H1 (cell line): ENCODE measurements around the gene SPEM1. TPM values are rescaled to one million over a fixed set of nuclear protein-coding genes. Genes with fewer than 3 reads are reported as not detected.

Experiments
- CTCF ChIA-PET: fragments of 300-600 bp; sonication (Branson Sonifier 250); formaldehyde crosslinking; loops from one replicate; lab custom pipeline; 2021; ENCODE audit not compliant: partially characterized antibody; lab: Charles Lee
- POLR2A ChIA-PET: fragments of 300-600 bp; sonication (Branson Sonifier 250); formaldehyde crosslinking; loops from one replicate; lab custom pipeline; 2021; ENCODE audit warnings: inconsistent platforms; ENCODE audit not compliant: partially characterized antibody; lab: Charles Lee
- DNase-seq, 2 experiments: peaks; one replicate each; pipeline versions ENCODE4 v3.0.0 to v3.0.0-alpha.2; 2010 to 2022; ENCODE audit warnings: low spot score in 2 of 2, low read depth in 1 of 2, mixed read lengths in 1 of 2
- FAIRE-seq: peaks from 2 replicates; lab custom pipeline; 2011; peaks lifted over from hg19 to GRCh38; lab: Jason Lieb, UNC
- H2AFZ ChIP-seq: 2 replicates; pipeline ENCODE4 v1.8.1; 2012; ENCODE audit warnings: low read length, inconsistent platforms
- H2AK5ac ChIP-seq: 2 replicates; pipeline ENCODE4 v1.6.1; 2013; ENCODE audit warnings: low read depth, low read length
- H2BK120ac ChIP-seq: replicated peaks from 2 replicates; pipeline ENCODE3; 2013; ENCODE audit warnings: low read depth, low read length, inconsistent platforms
- H2BK12ac ChIP-seq: 2 replicates; pipeline ENCODE4 v1.6.1; 2013; ENCODE audit warnings: low read depth, low read length
- H2BK15ac ChIP-seq: 2 replicates; pipeline ENCODE4 v1.6.1; 2013; ENCODE audit warnings: low read length
- H2BK20ac ChIP-seq: 2 replicates; pipeline ENCODE4 v1.6.1; 2013; ENCODE audit warnings: low read length
- H2BK5ac ChIP-seq: 2 replicates; pipeline ENCODE4 v1.6.1; 2013; ENCODE audit warnings: low read depth, low read length
- H3K14ac ChIP-seq: 2 replicates; pipeline ENCODE4 v1.6.1; 2013; ENCODE audit warnings: inconsistent platforms; ENCODE audit not compliant: insufficient read length
- H3K18ac ChIP-seq: 2 replicates; pipeline ENCODE4 v1.6.1; 2013; ENCODE audit warnings: low read length; ENCODE audit errors: extremely low read depth
- H3K23ac ChIP-seq: 2 replicates; pipeline ENCODE4 v1.6.1; 2013; ENCODE audit warnings: inconsistent platforms; ENCODE audit not compliant: insufficient read length
- H3K23me2 ChIP-seq: 2 replicates; pipeline ENCODE4 v1.6.1; 2013; ENCODE audit warnings: low read depth, low read length
- H3K27ac ChIP-seq: 2 replicates; pipeline ENCODE4 v1.6.1; 2011; ENCODE audit warnings: low read depth, low read length, inconsistent platforms
- H3K27me3 ChIP-seq, 4 experiments: replicated peaks in 1 of 4; 1 replicate in 1 of 4; 2 replicates in 3 of 4; pipeline versions ENCODE4 v1.6.1 to v1.8.1; 2011 to 2013; ENCODE audit warnings: low read length in 3 of 4, mild to moderate bottlenecking in 3 of 4, inconsistent platforms in 2 of 4, mixed read lengths in 2 of 4, moderate library complexity in 1 of 4; ENCODE audit not compliant: control insufficient read depth in 3 of 4, insufficient read depth in 3 of 4; ENCODE audit errors: extremely low read depth in 1 of 4
- H3K36me3 ChIP-seq, 4 experiments: 2 replicates each; pipeline versions ENCODE4 v1.6.1 to v1.8.1; 2011 to 2013; ENCODE audit warnings: mild to moderate bottlenecking in 4 of 4, low read length in 3 of 4, moderate library complexity in 2 of 4, control low read depth in 1 of 4, inconsistent platforms in 1 of 4; ENCODE audit not compliant: insufficient read depth in 4 of 4, control insufficient read depth in 2 of 4
- H3K4ac ChIP-seq: replicated peaks from 2 replicates; pipeline ENCODE3; 2013; ENCODE audit warnings: low read length, low read depth, mixed read lengths, inconsistent platforms; ENCODE audit not compliant: insufficient read length
- H3K4me1 ChIP-seq, 4 experiments: replicated peaks in 1 of 4; 1 replicate in 1 of 4; 2 replicates in 3 of 4; pipeline versions ENCODE4 v1.6.1 to v1.8.1; 2011 to 2013; ENCODE audit warnings: low read length in 3 of 4, inconsistent platforms in 2 of 4, mixed read lengths in 1 of 4; ENCODE audit not compliant: insufficient read depth in 4 of 4, control insufficient read depth in 3 of 4
- H3K4me2 ChIP-seq, 2 experiments: 2 replicates each; pipeline versions ENCODE4 v1.6.1 to v1.8.1; 2011 to 2013; ENCODE audit warnings: low read depth in 2 of 2, low read length in 2 of 2, control low read depth in 1 of 2, inconsistent platforms in 1 of 2, mild to moderate bottlenecking in 1 of 2; ENCODE audit not compliant: insufficient read depth in 1 of 2
- H3K4me3 ChIP-seq, 4 experiments: fragments of 200-600, 300-600 bp in 1 of 4; sonication (generic), shearing (Covaris generic), sonication (Bioruptor Twin) in 1 of 4; 2 replicates each; pipeline versions ENCODE4 v1.5.1 to v1.8.1; 2011 to 2016; ENCODE audit warnings: low read length in 4 of 4, low read depth in 3 of 4, control low read depth in 2 of 4, inconsistent platforms in 2 of 4, mild to moderate bottlenecking in 2 of 4, mixed read lengths in 1 of 4, moderate library complexity in 1 of 4; ENCODE audit not compliant: insufficient read depth in 2 of 4; ENCODE audit errors: extremely low read depth in 1 of 4
- H3K56ac ChIP-seq: replicated peaks from 2 replicates; pipeline ENCODE3; 2013; ENCODE audit warnings: low read depth, mild to moderate bottlenecking, mixed read lengths, low read length, inconsistent platforms; ENCODE audit not compliant: insufficient read length
- H3K79me1 ChIP-seq: 2 replicates; pipeline ENCODE4 v1.6.1; 2013; ENCODE audit warnings: low read depth, low read length, control low read depth
- H3K79me2 ChIP-seq, 2 experiments: 2 replicates each; pipeline versions ENCODE4 v1.6.1 to v1.8.1; 2012 to 2013; ENCODE audit warnings: low read length in 2 of 2, mild to moderate bottlenecking in 2 of 2, inconsistent platforms in 1 of 2; ENCODE audit not compliant: insufficient read depth in 2 of 2, control insufficient read depth in 1 of 2
- H3K9ac ChIP-seq, 4 experiments: replicated peaks in 1 of 4; 1 replicate in 1 of 4; 2 replicates in 3 of 4; pipeline versions ENCODE4 v1.6.1 to v1.8.1; 2011 to 2013; ENCODE audit warnings: low read depth in 3 of 4, low read length in 3 of 4, control low read depth in 2 of 4, mild to moderate bottlenecking in 2 of 4, moderate library complexity in 2 of 4, inconsistent platforms in 1 of 4; ENCODE audit errors: extremely low read depth in 1 of 4
- H3K9me3 ChIP-seq, 2 experiments: 2 replicates each; pipeline versions ENCODE4 v1.6.1 to v1.8.1; 2012 to 2013; ENCODE audit warnings: mild to moderate bottlenecking in 2 of 2, moderate library complexity in 2 of 2, control low read depth in 1 of 2, inconsistent platforms in 1 of 2, low read depth in 1 of 2, low read length in 1 of 2, mixed read lengths in 1 of 2; ENCODE audit not compliant: insufficient read depth in 2 of 2
- H4K20me1 ChIP-seq, 2 experiments: replicated peaks in 1 of 2; 2 replicates each; pipeline versions ENCODE3 to v1.8.1; 2011 to 2013; ENCODE audit warnings: inconsistent platforms in 2 of 2, low read length in 2 of 2, mild to moderate bottlenecking in 1 of 2; ENCODE audit not compliant: insufficient read depth in 2 of 2, control insufficient read depth in 1 of 2
- H4K5ac ChIP-seq: 2 replicates; pipeline ENCODE4 v1.6.1; 2013; ENCODE audit warnings: low read length, low read depth, mixed read lengths, inconsistent platforms; ENCODE audit not compliant: insufficient read length
- H4K8ac ChIP-seq: 2 replicates; pipeline ENCODE4 v1.8.0; 2013; ENCODE audit warnings: mild to moderate bottlenecking, moderate library complexity, low read length, inconsistent platforms; ENCODE audit not compliant: insufficient read depth; ENCODE audit errors: extremely low read depth
- H4K91ac ChIP-seq: replicated peaks from 2 replicates; pipeline ENCODE3; 2013; ENCODE audit warnings: low read length, mixed read lengths, inconsistent platforms; ENCODE audit not compliant: insufficient read length
- BCL11A ChIP-seq, 2 experiments: IDR thresholded peaks; one replicate each; pipeline ENCODE4 v1.6.1; 2011; ENCODE audit warnings: low read depth in 2 of 2, low read length in 2 of 2, mild to moderate bottlenecking in 2 of 2
- CHD2 ChIP-seq: IDR thresholded peaks from 2 replicates; pipeline ENCODE4 v1.6.1; 2012; ENCODE audit warnings: low read length, improper control_type of control experiment
- CREB1 ChIP-seq: IDR thresholded peaks from 2 replicates; pipeline ENCODE4 v1.6.1; 2012; ENCODE audit warnings: inconsistent platforms
- CTBP2 ChIP-seq: IDR thresholded peaks from 2 replicates; pipeline ENCODE4 v1.7.0; 2011; ENCODE audit warnings: borderline replicate concordance, mild to moderate bottlenecking, moderate library complexity, mixed read lengths, low read length; ENCODE audit not compliant: insufficient read depth, insufficient read length
- EP300 ChIP-seq, 2 experiments: IDR thresholded peaks; 1 replicate in 1 of 2; 2 replicates in 1 of 2; pipeline ENCODE4 v1.6.1; 2011 to 2012; ENCODE audit warnings: low read depth in 2 of 2, low read length in 2 of 2, mild to moderate bottlenecking in 2 of 2, borderline replicate concordance in 1 of 2, inconsistent platforms in 1 of 2, moderate library complexity in 1 of 2
- KDM5A ChIP-seq: fragments of 200-600 bp; IDR thresholded peaks from 2 replicates; pipeline ENCODE4 v1.7.1; 2012; ENCODE audit warnings: mild to moderate bottlenecking, low read length, inconsistent platforms, mixed read lengths
- MAFK ChIP-seq: IDR thresholded peaks from 2 replicates; pipeline ENCODE4 v1.6.1; 2012; ENCODE audit warnings: low read depth, mild to moderate bottlenecking, improper control_type of control experiment, low read length
- RBBP5 ChIP-seq: IDR thresholded peaks from 2 replicates; pipeline ENCODE4 v1.7.1; 2012; ENCODE audit warnings: low read depth, mild to moderate bottlenecking, inconsistent platforms, low read length, moderate library complexity, borderline replicate concordance
- RNF2 ChIP-seq: fragments of 200-900, 300-1000 bp; sonication (generic); IDR thresholded peaks from 2 replicates; pipeline ENCODE4 v1.7.1; 2016; ENCODE audit warnings: borderline replicate concordance, low read depth, mild to moderate bottlenecking, antibody characterized with exemption, low read length; ENCODE audit not compliant: poor library complexity, severe bottlenecking; ENCODE audit errors: missing control alignments
- TAF7 ChIP-seq: optimal IDR thresholded peaks from 2 replicates; pipeline ENCODE3; 2011; ENCODE audit warnings: low read depth, mild to moderate bottlenecking, inconsistent platforms, low read length, moderate library complexity, borderline replicate concordance
- WGBS, 2 experiments: shearing (Covaris generic) in 1 of 2; methylation state at CpG; one replicate each; pipeline versions ENCODE4 v1.1.6 to v1.1.7; 2013 to 2015; ENCODE audit warnings: low lambda C conversion rate in 2 of 2, mixed read lengths in 2 of 2, inconsistent platforms in 1 of 2, low coverage in 1 of 2, missing lambda C conversion rate in 1 of 2; ENCODE audit not compliant: insufficient replicate concordance in 2 of 2, insufficient coverage in 1 of 2, insufficient read length in 1 of 2; ENCODE audit errors: extremely low coverage in 1 of 2, missing lambda C conversion rate in 1 of 2; 5-methylcytosine and 5-hydroxymethylcytosine counted together
- polyA plus RNA-seq, 7 experiments: library from polyadenylated mRNA; depleted of rRNA in 3 of 7; stranded (reverse) in 5 of 7; unstranded in 2 of 7; fragments of >200 nt in 5 of 7; fragments of 200-250 nt in 2 of 7; gene quantifications; 1 replicate in 5 of 7; 2 replicates in 1 of 7; 4 replicates in 1 of 7; pipeline versions ENCODE4 v1.2.1 to v1.2.3, GENCODE V29; 2011 to 2013; ENCODE audit warnings: missing spikeins in 2 of 7, mixed read lengths in 2 of 7
- total RNA-seq: library from RNA; stranded (reverse); fragmentation: NEBNext Ultra II Directional; extraction: Animal tissue kit (Norgen Biotek cat#: 25700); gene quantifications from 2 replicates; pipeline ENCODE4 v1.2.1, GENCODE V29; 2021

SPEM1 gene
- total and polyA plus RNA-seq, 2 of the 8 experiments (the other 6 are each of a cell fraction or from before 2014, with no cell fraction given), result not detected

GRCh38 chr17:7396147-7396546 lies 24.0 kb upstream of the SPEM1 start:
- Histone ChIP-seq H4K91ac (no peak overlapping the region), H3K27ac (no peak overlapping the region), H3K4me3 (no peak overlapping the region), H2BK120ac (no peak overlapping the region), H3K9ac (no peak overlapping the region), H3K56ac (no peak overlapping the region), H3K27me3 (no peaks in the 10 kb centered on the region), H2AK5ac (no peak overlapping the region), H3K23me2 (peaks cover 14% of the 10 kb centered on the region; the same call in 1 of the 2 replicates), H3K79me1 (no peaks in the 10 kb centered on the region; the same call in 1 of the 2 replicates), H2BK20ac (no peak overlapping the region), H2BK15ac (no peak overlapping the region), H3K4me1 (peaks cover 0 to 9% (median 3%) of the 10 kb centered on the region in 4 experiments; a peak in 4 of 7 replicates), H2BK5ac (no peak overlapping the region), H3K36me3 (peaks cover 0 to 6% (median 1%) of the 10 kb centered on the region in 4 experiments; a peak in 3 of 8 replicates), H3K14ac (no peak overlapping the region), H4K20me1 (peaks cover 0 to 2% of the 10 kb centered on the region in 2 experiments), H2BK12ac (no peak overlapping the region), H3K18ac (no peak overlapping the region), H3K79me2 (no peaks in the 10 kb centered on the region), H4K5ac (no peak overlapping the region), H3K4ac (no peak overlapping the region), H2AFZ (no peak overlapping the region), H3K9me3 (no peaks in the 10 kb centered on the region), H4K8ac (no peak overlapping the region), H3K23ac (no peak overlapping the region), H3K4me2 (no peak overlapping the region)
- FAIRE-seq, result no peak
- ChIA-PET POLR2A (interaction anchor here (1.0 to 2.4 kb wide), 2 partner anchors 12 to 39 kb away, joined by 3 to 5 read pairs; partner anchors contain the start of gene TMEM102), CTCF (interaction anchor here (0.8 to 1.8 kb wide), 4 partner anchors 8 to 115 kb away, joined by 3 to 7 read pairs (median 4); partner anchors contain the start of genes SLC2A4 and TMEM256)
- DNase-seq, result no peak
- WGBS, 2 experiments, result 73% methylated on average over 4 of the region's 4 CpGs; no CpG with 5 or more reads in 1 of the 2 experiments
- TF ChIP-seq TAF7, result no peak
- no peak for TF ChIP-seq MAFK
- no peak for TF ChIP-seq EP300 (IDR thresholded peaks at IDR 0.05; ENCODE audit: borderline replicate concordance in 1 of 2, low read depth in 2 of 2, low read length in 2 of 2)
- TF ChIP-seq RBBP5, result no peak
- TF ChIP-seq KDM5A, result no peak
- TF ChIP-seq BCL11A (IDR thresholded peaks at IDR 0.05; ENCODE audit: low read depth in 2 of 2, low read length in 2 of 2), result no peak
- no peak for TF ChIP-seq CHD2
- no peak for TF ChIP-seq RNF2
- TF ChIP-seq CREB1, result no peak
- no peak for TF ChIP-seq CTBP2
